Endothelial cell of umbilical vein (primary cell): Measurements from ENCODE around the gene CCDC136. TPM values are rescaled to one million over a fixed set of nuclear protein-coding genes. Genes with fewer than 3 reads are reported as not detected.
A peak's percentile ranks its signal among the peaks of the same experiment; 100 is the strongest.

Experiments used
- BruUV-seq: library from RNA; stranded (reverse); fragments of 400-500 nt; replicated peaks from 2 replicates; lab custom pipeline; 2021; lab: Mats Ljungman, UMichigan
- CTCF ChIA-PET: fragments of 300-600, 350-600 bp; sonication (Branson Sonifier 250); formaldehyde crosslinking; loops from one replicate; lab custom pipeline; 2021; ENCODE audit warnings: antibody characterized with exemption, inconsistent platforms; lab: Charles Lee
- POLR2A ChIA-PET: fragments of 300-600, 350-600 bp; sonication (Branson Sonifier 250); formaldehyde crosslinking; loops from one replicate; lab custom pipeline; 2021; ENCODE audit warnings: antibody characterized with exemption, inconsistent platforms; lab: Charles Lee
- DNase-seq: peaks from one replicate; pipeline ENCODE4 v3.0.0-alpha.2; 2011; ENCODE audit warnings: low read depth, low spot score
- FAIRE-seq: peaks from 2 replicates; lab custom pipeline; 2011; peaks lifted over from hg19 to GRCh38; lab: Jason Lieb, UNC
- H2AFZ ChIP-seq: 2 replicates; pipeline ENCODE4 v1.6.0; 2012; ENCODE audit warnings: low read depth, low read length, control low read depth, inconsistent platforms
- H3K27ac ChIP-seq: 2 replicates; pipeline ENCODE4 v1.5.1; 2011; ENCODE audit warnings: low read depth, mild to moderate bottlenecking, control low read depth, low read length, moderate library complexity; ENCODE audit not compliant: insufficient read depth
- H3K27me3 ChIP-seq, 2 experiments: 2 replicates each; pipeline versions ENCODE4 v1.6.0 to v1.6.1; 2011; ENCODE audit warnings: low read length in 2 of 2, mixed read lengths in 1 of 2; ENCODE audit not compliant: control insufficient read depth in 2 of 2, insufficient read depth in 2 of 2
- H3K36me3 ChIP-seq, 2 experiments: 2 replicates in 1 of 2; 3 replicates in 1 of 2; pipeline ENCODE4 v1.5.1; 2011; ENCODE audit warnings: low read length in 2 of 2, mild to moderate bottlenecking in 1 of 2, moderate library complexity in 1 of 2; ENCODE audit not compliant: control insufficient read depth in 2 of 2, insufficient read depth in 2 of 2; ENCODE audit errors: extremely low read depth in 1 of 2
- H3K4me1 ChIP-seq: 3 replicates; pipeline ENCODE4 v1.5.1; 2011; ENCODE audit warnings: mild to moderate bottlenecking, low read length; ENCODE audit not compliant: control insufficient read depth, insufficient read depth; ENCODE audit errors: extremely low read depth
- H3K4me2 ChIP-seq: 2 replicates; pipeline ENCODE4 v1.6.1; 2011; ENCODE audit warnings: low read length, control low read depth, mixed read lengths; ENCODE audit not compliant: insufficient read depth
- H3K4me3 ChIP-seq, 3 experiments: fragments of 200-600 bp in 1 of 3; sonication (generic), shearing (Covaris generic) in 1 of 3; replicated peaks in 1 of 3; 2 replicates each; pipeline ENCODE4 v1.5.1; 2011 to 2016; ENCODE audit warnings: control low read depth in 3 of 3, low read length in 3 of 3, mild to moderate bottlenecking in 2 of 3, inconsistent platforms in 1 of 3, low read depth in 1 of 3, moderate library complexity in 1 of 3; ENCODE audit not compliant: insufficient read depth in 1 of 3
- H3K79me2 ChIP-seq: 2 replicates; pipeline ENCODE4 v1.6.0; 2012; ENCODE audit warnings: low read length, inconsistent platforms; ENCODE audit not compliant: control insufficient read depth, insufficient read depth
- H3K9ac ChIP-seq: replicated peaks from 2 replicates; pipeline ENCODE3; 2011; ENCODE audit warnings: low read length, control low read depth; ENCODE audit not compliant: insufficient read depth; ENCODE audit errors: extremely low read depth
- H3K9me1 ChIP-seq: replicated peaks from 3 replicates; pipeline ENCODE4 v1.6.0; 2011; ENCODE audit warnings: mild to moderate bottlenecking, low read length; ENCODE audit not compliant: control insufficient read depth, insufficient read depth; ENCODE audit errors: extremely low read depth
- H3K9me3 ChIP-seq: replicated peaks from 2 replicates; pipeline ENCODE4 v1.5.1; 2012; ENCODE audit warnings: low read length, inconsistent platforms; ENCODE audit not compliant: control insufficient read depth, insufficient read depth
- H4K20me1 ChIP-seq: replicated peaks from 2 replicates; pipeline ENCODE3; 2011; ENCODE audit warnings: mild to moderate bottlenecking, low read length; ENCODE audit not compliant: control insufficient read depth, insufficient read depth; ENCODE audit errors: extremely low read depth
- CTCF ChIP-seq, 2 donors: IDR thresholded peaks; 1 replicate in 1 of 2; 2 replicates in 1 of 2; pipeline ENCODE4 v1.5.1; 2011; ENCODE audit warnings: low read length in 2 of 2, mild to moderate bottlenecking in 2 of 2, moderate library complexity in 2 of 2, control low read depth in 1 of 2, inconsistent platforms in 1 of 2, low read depth in 1 of 2; ENCODE audit not compliant: insufficient read depth in 1 of 2; ENCODE audit errors: extremely low read depth in 1 of 2
- EZH2 ChIP-seq: IDR thresholded peaks from 2 replicates; pipeline ENCODE4 v1.6.1; 2012; ENCODE audit warnings: borderline replicate concordance, low read depth, mild to moderate bottlenecking, moderate library complexity, low read length, inconsistent platforms; ENCODE audit not compliant: severe bottlenecking
- FOS ChIP-seq: IDR thresholded peaks from 2 replicates; pipeline ENCODE4 v1.6.1; 2011; ENCODE audit warnings: mild to moderate bottlenecking, low read length, moderate library complexity, borderline replicate concordance; ENCODE audit not compliant: insufficient read depth
- GATA2 ChIP-seq: IDR thresholded peaks from 2 replicates; pipeline ENCODE4 v1.7.0; 2011; ENCODE audit warnings: low read depth, mild to moderate bottlenecking, moderate library complexity, mixed read lengths, low read length; ENCODE audit not compliant: insufficient read length, insufficient read depth
- JUN ChIP-seq: IDR thresholded peaks from 2 replicates; pipeline ENCODE4 v1.6.1; 2011; ENCODE audit warnings: borderline replicate concordance, low read depth; ENCODE audit not compliant: insufficient read length, insufficient read depth
- MAX ChIP-seq: IDR thresholded peaks from 2 replicates; pipeline ENCODE4 v1.6.1; 2011; ENCODE audit not compliant: insufficient read depth, insufficient read length
- MYC ChIP-seq: IDR thresholded peaks from one replicate; pipeline ENCODE4 v1.6.1; 2011; ENCODE audit warnings: mild to moderate bottlenecking, low read depth, low read length
- POLR2A ChIP-seq: IDR thresholded peaks from 2 replicates; pipeline ENCODE4 v1.6.1; 2012; ENCODE audit warnings: low read depth, mild to moderate bottlenecking, control low read depth, low read length
- POLR2AphosphoS5 ChIP-seq: IDR thresholded peaks from 2 replicates; pipeline ENCODE4 v1.6.1; 2012; ENCODE audit warnings: low read depth, mild to moderate bottlenecking, control low read depth, low read length, moderate library complexity; ENCODE audit not compliant: insufficient read depth
- dilution Hi-C: fragments of 300-500 bp; cut with MboI; formaldehyde crosslinking; loops from one replicate; pipeline ENCODE4 v1.15.0; 2019; ENCODE audit warnings: low sequenced_read_pairs; ENCODE audit not compliant: extremely low pct_ligation_motif_present
- intact Hi-C: fragments of 100-400 bp; cut with micrococcal nuclease; formaldehyde crosslinking; loops from one replicate; pipeline ENCODE4 v1.10.0; 2022
- polyA plus RNA-seq, 4 experiments: library from polyadenylated mRNA; depleted of rRNA in 3 of 4; stranded (reverse) in 3 of 4; unstranded in 1 of 4; fragments of >200 nt; gene quantifications; 2 replicates each; pipeline versions ENCODE4 v1.2.1 to v1.2.3, GENCODE V29; 2011 to 2012; ENCODE audit warnings: missing spikeins in 1 of 4
- total RNA-seq: library from RNA; stranded (reverse); gene quantifications from 2 replicates; pipeline ENCODE4 v1.2.3, GENCODE V29; 2021

The CCDC136 gene
- total and polyA plus RNA-seq, 2 donors (not counting 3 experiments of a cell fraction or from before 2014, with no cell fraction given): 1.8 to 3.3 TPM

- intact Hi-C loops: no loop called here
- no peak overlapping the region for H3K27ac ChIP-seq
- no peaks in the 10 kb centered on the region for H3K79me2 ChIP-seq
- FAIRE-seq (peak; percentile 4), DNase-seq (no peak)
- H2AFZ ChIP-seq: no peak overlapping the region
- no peaks in the 10 kb centered on the region for H3K36me3 ChIP-seq
- peaks cover 6 to 9% of the 10 kb centered on the region in 2 experiments for H3K27me3 ChIP-seq
- H3K9me3 ChIP-seq: peaks cover 3% of the 10 kb centered on the region
- CTCF ChIA-PET: interaction anchor here (0.7 to 2.1 kb wide), 5 partner anchors 10 to 42 kb away, joined by 3 to 5 read pairs (median 3); no protein-coding TSS in a partner anchor
- no TSS peak for BruUV-seq
- no peaks in the 10 kb centered on the region for H3K4me1 ChIP-seq
- dilution Hi-C loops: no loop called here
- TF ChIP-seq FOS (no peak), MAX (no peak), MYC (no peak), JUN (no peak), EZH2 (no peak), CTCF (IDR thresholded peaks at IDR 0.05; ENCODE audit: extremely low read depth in 1 of 2, insufficient read depth in 1 of 2, low read depth in 1 of 2, low read length in 2 of 2) (no peak), POLR2AphosphoS5 (no peak), GATA2 (no peak), POLR2A (no peak)
- H3K4me2 ChIP-seq: no peak overlapping the region
- no peak overlapping the region for H3K4me3 ChIP-seq
- H4K20me1 ChIP-seq: no peaks in the 10 kb centered on the region
- POLR2A ChIA-PET: no interaction called here
- H3K9me1 ChIP-seq: no peaks in the 10 kb centered on the region
- no peak overlapping the region for H3K9ac ChIP-seq
Observed at GRCh38 chr7:128781126-128781525, 10.6 kb upstream of the CCDC136 start.
